Testis (tissue), 3 donors: ENCODE measurements around the gene TXLNB. TPM values are rescaled to one million over a fixed set of nuclear protein-coding genes. Genes with fewer than 3 reads are reported as not detected.

Source experiments
- DNase-seq: peaks from one replicate; pipeline ENCODE4 v3.0.0-alpha.2; 2019
- H3K27ac ChIP-seq, 2 donors: fragments of 200-600 bp; sonication (generic); one replicate each; pipeline ENCODE4 v1.5.1; 2019
- H3K27me3 ChIP-seq: fragments of 200-600 bp; sonication (generic); one replicate; pipeline ENCODE4 v1.5.1; 2019
- H3K36me3 ChIP-seq: fragments of 200-600 bp; sonication (generic); one replicate; pipeline ENCODE4 v1.5.1; 2017; ENCODE audit warnings: low read depth; ENCODE audit errors: missing control alignments
- H3K4me1 ChIP-seq: fragments of 200-600 bp; sonication (generic); one replicate; pipeline ENCODE4 v1.5.1; 2019
- H3K4me3 ChIP-seq, 2 donors: fragments of 200-600 bp; sonication (generic); one replicate each; pipeline ENCODE4 v1.5.1; 2017 to 2019
- H3K9me3 ChIP-seq: fragments of 200-600 bp; sonication (generic); one replicate; pipeline ENCODE4 v1.5.1; 2017
- POLR2A ChIP-seq: fragments of 450-650 bp; IDR thresholded peaks from one replicate; pipeline ENCODE4 v1.6.1; 2017; ENCODE audit warnings: antibody characterized with exemption, mild to moderate bottlenecking, moderate library complexity
- WGBS, 2 donors: methylation state at CpG; one replicate each; pipeline ENCODE4 v1.1.5; 2018; 5-methylcytosine and 5-hydroxymethylcytosine counted together
- intact Hi-C: fragments of 100-400 bp; cut with DNase I; formaldehyde crosslinking; loops from one replicate; pipeline ENCODE4 v1.15.1; 2023; ENCODE audit warnings: low total_unique reads
- polyA plus RNA-seq: library from polyadenylated mRNA; stranded (reverse); fragments of 350-450 nt; fragmentation: Illumina TruSeq; extraction: RNeasy Lipid Tissue Mini Kit (QIAGEN cat#74804); gene quantifications from one replicate; pipeline ENCODE4 v1.2.3, GENCODE V29; 2014; ENCODE audit warnings: low read depth, low replicate concordance; ENCODE audit not compliant: insufficient read depth
- total RNA-seq, 2 donors: library from RNA; depleted of rRNA; stranded (reverse); fragments of >200 nt; gene quantifications; one replicate each; pipeline ENCODE4 v1.2.3, GENCODE V29; 2016
- TF ChIP-seq, protein P1 (sequence below), 3 experiments: fragments of 450-650 bp in 2 of 3; fragments of 200-600 bp in 1 of 3; sonication (generic) in 1 of 3; IDR thresholded peaks; one replicate each; pipeline ENCODE4 v1.5.1; 2016 to 2019; ENCODE audit warnings: antibody characterized with exemption in 3 of 3, mild to moderate bottlenecking in 2 of 3, moderate library complexity in 1 of 3

The TXLNB gene
- total and polyA plus RNA-seq, 3 donors from 2014 or later, result 3.7 to 4.5 (median 4.1) TPM

DNA sequence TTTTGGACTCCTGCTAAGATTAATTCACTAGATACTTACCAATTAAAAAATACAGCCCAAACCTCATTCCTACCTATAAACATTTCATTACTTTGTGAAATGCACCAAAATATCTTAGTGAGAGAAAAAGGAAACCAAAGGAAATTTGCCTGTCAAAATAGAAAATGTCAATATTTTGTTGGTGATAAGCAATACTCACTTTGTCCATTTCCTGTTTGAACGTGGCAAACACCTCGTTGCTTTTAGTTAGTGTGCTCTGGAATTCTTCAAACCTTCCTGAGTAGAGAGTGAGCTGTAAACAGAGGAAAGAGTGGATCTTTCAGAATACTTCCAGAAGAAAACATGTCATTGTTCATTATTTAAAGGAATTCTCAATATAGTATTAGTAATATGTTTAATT lies 44.2 kb downstream of the TXLNB start:
- Histone ChIP-seq H3K4me1 (peaks cover 30% of the 10 kb centered on the region), H3K9me3 (no peaks in the 10 kb centered on the region), H3K27ac (no peak overlapping the region), H3K27me3 (no peaks in the 10 kb centered on the region), H3K36me3 (no peaks in the 10 kb centered on the region), H3K4me3 (no peak overlapping the region)
- DNase-seq, result no peak
- WGBS, 2 donors, result 28 to 31% methylated on average over 2 of the region's 2 CpGs
- no peak for TF ChIP-seq POLR2A
- TF ChIP-seq, protein P1, sequence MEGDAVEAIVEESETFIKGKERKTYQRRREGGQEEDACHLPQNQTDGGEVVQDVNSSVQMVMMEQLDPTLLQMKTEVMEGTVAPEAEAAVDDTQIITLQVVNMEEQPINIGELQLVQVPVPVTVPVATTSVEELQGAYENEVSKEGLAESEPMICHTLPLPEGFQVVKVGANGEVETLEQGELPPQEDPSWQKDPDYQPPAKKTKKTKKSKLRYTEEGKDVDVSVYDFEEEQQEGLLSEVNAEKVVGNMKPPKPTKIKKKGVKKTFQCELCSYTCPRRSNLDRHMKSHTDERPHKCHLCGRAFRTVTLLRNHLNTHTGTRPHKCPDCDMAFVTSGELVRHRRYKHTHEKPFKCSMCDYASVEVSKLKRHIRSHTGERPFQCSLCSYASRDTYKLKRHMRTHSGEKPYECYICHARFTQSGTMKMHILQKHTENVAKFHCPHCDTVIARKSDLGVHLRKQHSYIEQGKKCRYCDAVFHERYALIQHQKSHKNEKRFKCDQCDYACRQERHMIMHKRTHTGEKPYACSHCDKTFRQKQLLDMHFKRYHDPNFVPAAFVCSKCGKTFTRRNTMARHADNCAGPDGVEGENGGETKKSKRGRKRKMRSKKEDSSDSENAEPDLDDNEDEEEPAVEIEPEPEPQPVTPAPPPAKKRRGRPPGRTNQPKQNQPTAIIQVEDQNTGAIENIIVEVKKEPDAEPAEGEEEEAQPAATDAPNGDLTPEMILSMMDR (IDR thresholded peaks at IDR 0.05), result no peak
- intact Hi-C loops, result no loop called here

DNA sequence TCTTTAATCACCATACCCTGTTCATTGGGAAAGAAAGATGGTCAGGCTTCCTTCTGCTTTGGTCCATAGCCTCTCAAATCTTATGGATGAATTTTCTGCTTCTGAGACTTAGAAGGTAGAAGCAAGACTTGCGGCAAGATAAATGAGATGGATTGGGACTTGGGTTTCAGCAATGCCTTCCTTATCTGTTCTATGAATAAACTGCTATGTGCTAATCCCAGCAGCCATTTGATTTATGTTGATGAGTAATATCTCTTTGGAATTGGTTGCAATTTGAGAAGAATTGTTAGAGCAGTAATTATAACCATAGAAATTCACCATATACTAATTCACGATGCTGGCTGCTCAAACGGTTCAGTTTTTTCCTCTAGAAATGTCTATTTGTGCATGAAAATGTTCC lies 48.3 kb downstream of the TXLNB start:
- WGBS, 2 donors, result 63 to 72% methylated on average over 3 of the region's 3 CpGs
- no peak for DNase-seq
- no peak overlapping the region for H3K4me3 ChIP-seq
- intact Hi-C loops, result no loop called here
- no peak overlapping the region for H3K27ac ChIP-seq
- H3K27me3 ChIP-seq, result no peaks in the 10 kb centered on the region
- TF ChIP-seq, protein P1 (IDR thresholded peaks at IDR 0.05), result no peak
- no peak for TF ChIP-seq POLR2A
- H3K9me3 ChIP-seq, result no peaks in the 10 kb centered on the region
- no peaks in the 10 kb centered on the region for H3K36me3 ChIP-seq
- H3K4me1 ChIP-seq, result peaks cover 19% of the 10 kb centered on the region

DNA sequence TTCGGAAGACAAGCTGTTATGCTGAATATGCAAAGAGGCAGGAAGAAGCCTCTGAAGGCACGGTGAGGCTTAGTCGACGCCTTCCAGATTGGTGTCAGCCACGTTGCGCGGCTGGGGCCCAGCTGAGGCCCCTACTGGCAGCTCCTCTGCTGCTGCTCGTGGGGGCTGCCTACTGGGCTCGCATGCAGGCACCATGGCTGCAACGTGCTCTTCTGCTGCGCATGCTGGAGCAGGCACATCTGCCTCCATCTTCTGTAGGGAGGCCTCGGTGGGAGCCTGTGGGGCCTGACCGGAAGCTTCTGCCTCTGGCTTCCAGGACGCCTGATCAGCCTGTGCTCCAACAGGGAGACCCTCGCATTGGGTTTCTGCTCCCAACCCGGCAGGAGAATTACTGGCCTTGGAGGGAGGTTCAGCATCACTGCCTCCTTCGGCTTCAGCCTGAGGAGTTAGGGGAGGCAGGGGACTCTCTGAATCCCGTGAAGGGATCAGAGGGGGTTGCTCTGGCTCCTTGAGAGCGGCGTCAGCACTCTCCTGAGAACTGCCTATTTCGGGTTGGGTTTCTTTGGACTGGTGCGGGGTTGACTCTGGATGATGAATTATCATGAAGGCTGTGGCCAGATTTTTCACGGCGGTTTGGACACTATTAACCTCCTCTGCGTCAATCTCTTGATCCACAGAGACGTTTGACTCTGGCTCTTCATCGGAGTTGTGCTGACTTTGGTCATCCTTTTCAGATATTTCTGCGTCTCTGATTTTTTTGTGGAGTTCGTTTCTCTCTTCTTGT lies 49.1 kb downstream of the TXLNB start:
- WGBS, 2 donors, result 60 to 69% methylated on average over 24 to 29 of the region's 29 CpGs
- Histone ChIP-seq H3K27me3 (no peaks in the 10 kb centered on the region), H3K4me3 (peak overlapping the region in 1 of 2 donors; percentile 18), H3K9me3 (no peaks in the 10 kb centered on the region), H3K27ac (no peak overlapping the region), H3K36me3 (no peaks in the 10 kb centered on the region), H3K4me1 (peaks cover 19% of the 10 kb centered on the region)
- DNase-seq, result peak; percentile 40
- TF ChIP-seq, protein P1 (IDR thresholded peaks at IDR 0.05), result no peak
- TF ChIP-seq POLR2A, result no peak
- intact Hi-C loops, result no loop called here

DNA sequence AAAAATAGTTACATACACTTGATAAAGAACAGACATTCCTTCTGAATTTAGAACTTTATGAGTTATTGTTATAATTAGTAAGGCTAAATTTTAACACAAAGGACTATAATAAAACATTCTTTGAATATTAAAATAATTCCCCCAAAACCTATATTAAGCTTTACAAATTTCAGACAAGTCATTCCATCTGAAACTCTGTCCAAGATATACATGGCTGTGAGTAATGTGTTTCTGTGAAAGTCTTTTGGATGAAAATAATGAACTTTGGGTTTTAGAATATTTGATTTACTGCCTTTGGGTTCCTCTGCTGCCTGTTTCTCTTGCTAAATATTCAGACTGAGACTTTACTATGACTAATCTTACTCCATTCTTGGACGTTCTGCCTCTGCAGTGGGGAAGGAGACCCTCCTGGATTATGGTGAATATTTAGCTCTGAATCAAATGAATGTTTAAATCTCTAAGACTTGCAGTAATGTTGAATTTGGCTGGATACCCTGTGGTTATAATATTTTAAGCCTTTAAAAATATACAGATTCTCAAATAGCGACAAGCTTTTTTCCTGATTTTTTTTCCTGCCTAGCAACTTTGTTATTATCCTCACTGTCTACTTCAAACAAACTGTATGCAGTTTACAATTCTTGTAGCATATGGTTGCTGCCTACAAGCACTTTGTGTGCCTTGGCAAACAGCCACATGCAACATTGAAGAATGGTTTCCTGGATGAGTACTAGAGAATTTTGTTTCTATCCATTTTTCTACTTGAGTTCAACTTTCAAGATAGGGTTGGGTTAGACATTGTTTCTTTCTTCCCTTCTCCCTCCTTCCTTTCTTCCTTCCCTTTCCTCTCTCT lies 51.4 kb downstream of the TXLNB start:
- H3K27ac ChIP-seq, result peak overlapping the region; percentile 31 to 53
- intact Hi-C loops, result no loop called here
- WGBS, 2 donors, result 15 to 20% methylated on average over 2 of the region's 2 CpGs
- H3K27me3 ChIP-seq, result no peaks in the 10 kb centered on the region
- no peak overlapping the region for H3K4me3 ChIP-seq
- H3K9me3 ChIP-seq, result no peaks in the 10 kb centered on the region
- peak; percentile 81 for DNase-seq
- no peaks in the 10 kb centered on the region for H3K36me3 ChIP-seq
- no peak for TF ChIP-seq POLR2A
- TF ChIP-seq, protein P1 (IDR thresholded peaks at IDR 0.05), result no peak
- H3K4me1 ChIP-seq, result peaks cover 19% of the 10 kb centered on the region
